Measurements from ENCODE around the gene HSPG2.

Gene HSPG2

GRCh38 chr1:21899987-21900386 is 37.1 kb downstream of the HSPG2 start:
- Histone ChIP-seq H3K36me3 (ENCODE audit: insufficient read depth) (no peaks in the 10 kb centered on the region), H3K4me3 (IDR thresholded peaks at IDR 0.05; ENCODE audit: insufficient read depth, low read depth, low read length) (no peak overlapping the region), H3K27ac (no peak overlapping the region), H3K4me1 (ENCODE audit: low read depth, poor library complexity, severe bottlenecking) (no peaks in the 10 kb centered on the region), H3K27me3 (ENCODE audit: insufficient read depth, low read depth) (no peaks in the 10 kb centered on the region), H3K9ac (no peak overlapping the region), H3K79me2 (ENCODE audit: insufficient read depth, low read depth) (no peaks in the 10 kb centered on the region), H3K4me2 (no peak overlapping the region), H4K20me1 (ENCODE audit: insufficient read depth) (no peaks in the 10 kb centered on the region), H2AFZ (ENCODE audit: low read depth) (no peak overlapping the region)
- TF ChIP-seq CTCF (conservative IDR thresholded peaks at IDR 0.05; ENCODE audit: low read depth, low read length): no peak

- no peak overlapping the region for H3K27ac ChIP-seq
- H3K36me3 ChIP-seq (ENCODE audit: insufficient read depth): no peaks in the 10 kb centered on the region
- no peak overlapping the region for H3K4me3 ChIP-seq (IDR thresholded peaks at IDR 0.05; ENCODE audit: insufficient read depth, low read depth, low read length)
- no peaks in the 10 kb centered on the region for H3K27me3 ChIP-seq (ENCODE audit: insufficient read depth, low read depth)
- H3K79me2 ChIP-seq (ENCODE audit: insufficient read depth, low read depth): no peaks in the 10 kb centered on the region
- no peak overlapping the region for H3K4me2 ChIP-seq
- H4K20me1 ChIP-seq (ENCODE audit: insufficient read depth): no peaks in the 10 kb centered on the region
- H2AFZ ChIP-seq (ENCODE audit: low read depth): no peak overlapping the region
- no peak overlapping the region for H3K9ac ChIP-seq
- H3K4me1 ChIP-seq (ENCODE audit: low read depth, poor library complexity, severe bottlenecking): no peaks in the 10 kb centered on the region
- TF ChIP-seq CTCF (conservative IDR thresholded peaks at IDR 0.05; ENCODE audit: low read depth, low read length): no peak
Measured at GRCh38 chr1:21899267-21899810, 37.8 kb downstream of the HSPG2 start.

GRCh38 chr1:21898326-21899200 is 38.5 kb downstream of the HSPG2 start:
- H3K79me2 ChIP-seq (ENCODE audit: insufficient read depth, low read depth): no peaks in the 10 kb centered on the region
- no peaks in the 10 kb centered on the region for H3K36me3 ChIP-seq (ENCODE audit: insufficient read depth)
- no peak overlapping the region for H2AFZ ChIP-seq (ENCODE audit: low read depth)
- H4K20me1 ChIP-seq (ENCODE audit: insufficient read depth): no peaks in the 10 kb centered on the region
- H3K27me3 ChIP-seq (ENCODE audit: insufficient read depth, low read depth): no peaks in the 10 kb centered on the region; the same call in 1 of the 2 replicates
- no peak overlapping the region for H3K9ac ChIP-seq
- H3K4me2 ChIP-seq: no peak overlapping the region
- no peak overlapping the region for H3K4me3 ChIP-seq (IDR thresholded peaks at IDR 0.05; ENCODE audit: insufficient read depth, low read depth, low read length)
- no peak overlapping the region for H3K27ac ChIP-seq
- H3K4me1 ChIP-seq (ENCODE audit: low read depth, poor library complexity, severe bottlenecking): no peaks in the 10 kb centered on the region
- TF ChIP-seq CTCF (conservative IDR thresholded peaks at IDR 0.05; ENCODE audit: low read depth, low read length): no peak

GRCh38 chr1:21897844-21898243 is 39.3 kb downstream of the HSPG2 start:
- H3K27me3 ChIP-seq (ENCODE audit: insufficient read depth, low read depth): no peaks in the 10 kb centered on the region; the same call in 1 of the 2 replicates
- TF ChIP-seq CTCF (conservative IDR thresholded peaks at IDR 0.05; ENCODE audit: low read depth, low read length): no peak
- H3K27ac ChIP-seq: no peak overlapping the region
- H3K79me2 ChIP-seq (ENCODE audit: insufficient read depth, low read depth): no peaks in the 10 kb centered on the region
- no peak overlapping the region for H3K4me3 ChIP-seq (IDR thresholded peaks at IDR 0.05; ENCODE audit: insufficient read depth, low read depth, low read length)
- no peak overlapping the region for H3K9ac ChIP-seq
- H3K4me1 ChIP-seq (ENCODE audit: low read depth, poor library complexity, severe bottlenecking): no peaks in the 10 kb centered on the region
- no peaks in the 10 kb centered on the region for H3K36me3 ChIP-seq (ENCODE audit: insufficient read depth)
- H2AFZ ChIP-seq (ENCODE audit: low read depth): no peak overlapping the region
- H3K4me2 ChIP-seq: no peak overlapping the region
- no peaks in the 10 kb centered on the region for H4K20me1 ChIP-seq (ENCODE audit: insufficient read depth)

Data from KMS-11 (cell line).